Ovary (tissue), 1 donor: ENCODE data around the gene SZT2.

Source experiments
- EP300 ChIP-seq: sonication (generic); formaldehyde crosslinking; IDR thresholded peaks from one replicate; pipeline ENCODE4 v1.6.1; 2017; ENCODE audit warnings: antibody characterized with exemption
- POLR2A ChIP-seq: fragments of 450-650 bp; IDR thresholded peaks from one replicate; pipeline ENCODE4 v1.6.1; 2017; ENCODE audit warnings: antibody characterized with exemption, mild to moderate bottlenecking, moderate library complexity

- TF ChIP-seq POLR2A (no peak), EP300 (no peak)
Measured at GRCh38 chr1:43383449-43383848, 6.2 kb upstream of the SZT2 start.
